Measurements from ENCODE around the gene C12orf75. TPM values are rescaled to one million over a fixed set of nuclear protein-coding genes. Genes with fewer than 3 reads are reported as not detected.

C12orf75 gene
- total and polyA plus RNA-seq, 2 donors (not counting 1 experiment from before 2014, with no cell fraction given), result 133 to 298 TPM

DNA sequence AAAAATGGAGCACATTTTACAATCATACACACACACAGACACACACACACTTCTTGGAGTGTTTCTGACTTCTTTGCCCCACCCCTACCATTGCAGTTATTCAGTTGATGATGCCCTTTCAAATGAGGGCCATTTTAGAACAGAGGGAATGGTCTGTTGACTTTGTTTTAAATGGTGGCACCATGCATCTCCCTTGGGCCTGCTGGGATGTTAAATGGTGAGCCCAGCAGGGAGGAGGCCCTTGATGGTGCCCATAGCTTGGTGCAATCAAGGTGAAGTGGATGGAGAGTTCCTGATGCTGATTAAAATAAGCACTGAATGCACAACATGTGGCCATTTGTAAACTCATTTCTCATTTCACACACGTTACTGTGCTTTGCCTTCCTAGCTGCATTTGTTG is 13.3 kb downstream of the C12orf75 start:
- Histone ChIP-seq H3K9ac (ENCODE audit: insufficient read depth, low read length) (no peak overlapping the region), H3K79me2 (ENCODE audit: control insufficient read depth, insufficient read depth, low read length) (peaks cover 85% of the 10 kb centered on the region), H4K20me1 (ENCODE audit: control insufficient read depth, extremely low read depth, insufficient read depth, low read length) (no peaks in the 10 kb centered on the region), H3K4me2 (ENCODE audit: extremely low read depth, insufficient read depth, low read length) (no peak overlapping the region), H3K36me3 (ENCODE audit: control insufficient read depth, insufficient read depth, low read length) (peaks cover 2% of the 10 kb centered on the region), H3K27me3 (ENCODE audit: control insufficient read depth, insufficient read depth, low read length) (no peaks in the 10 kb centered on the region), H2AFZ (ENCODE audit: low read length) (no peak overlapping the region), H3K27ac (ENCODE audit: insufficient read depth, low read length) (no peak overlapping the region), H3K9me3 (ENCODE audit: control insufficient read depth, insufficient read depth, low read depth, low read length) (no peaks in the 10 kb centered on the region), H3K4me3 (replicated peaks in 1 of 4; ENCODE audit: control extremely low read depth in 1 of 4, insufficient read depth in 1 of 4, low read depth in 3 of 4, low read length in 4 of 4) (no peak overlapping the region), H3K4me1 (ENCODE audit: control insufficient read depth, extremely low read depth, insufficient read depth, low read length) (peaks cover 2% of the 10 kb centered on the region)
- TF ChIP-seq, protein P1, sequence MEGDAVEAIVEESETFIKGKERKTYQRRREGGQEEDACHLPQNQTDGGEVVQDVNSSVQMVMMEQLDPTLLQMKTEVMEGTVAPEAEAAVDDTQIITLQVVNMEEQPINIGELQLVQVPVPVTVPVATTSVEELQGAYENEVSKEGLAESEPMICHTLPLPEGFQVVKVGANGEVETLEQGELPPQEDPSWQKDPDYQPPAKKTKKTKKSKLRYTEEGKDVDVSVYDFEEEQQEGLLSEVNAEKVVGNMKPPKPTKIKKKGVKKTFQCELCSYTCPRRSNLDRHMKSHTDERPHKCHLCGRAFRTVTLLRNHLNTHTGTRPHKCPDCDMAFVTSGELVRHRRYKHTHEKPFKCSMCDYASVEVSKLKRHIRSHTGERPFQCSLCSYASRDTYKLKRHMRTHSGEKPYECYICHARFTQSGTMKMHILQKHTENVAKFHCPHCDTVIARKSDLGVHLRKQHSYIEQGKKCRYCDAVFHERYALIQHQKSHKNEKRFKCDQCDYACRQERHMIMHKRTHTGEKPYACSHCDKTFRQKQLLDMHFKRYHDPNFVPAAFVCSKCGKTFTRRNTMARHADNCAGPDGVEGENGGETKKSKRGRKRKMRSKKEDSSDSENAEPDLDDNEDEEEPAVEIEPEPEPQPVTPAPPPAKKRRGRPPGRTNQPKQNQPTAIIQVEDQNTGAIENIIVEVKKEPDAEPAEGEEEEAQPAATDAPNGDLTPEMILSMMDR (conservative IDR thresholded peaks at IDR 0.05 in 1 of 2, IDR thresholded peaks at IDR 0.05 in 1 of 2; ENCODE audit: low read depth in 1 of 2, low read length in 2 of 2), result no peak
- TF ChIP-seq EZH2 (IDR thresholded peaks at IDR 0.05; ENCODE audit: low read length, missing control alignments), result no peak
- DNase-seq (ENCODE audit: low read depth in 2 of 2), result no peak

DNA sequence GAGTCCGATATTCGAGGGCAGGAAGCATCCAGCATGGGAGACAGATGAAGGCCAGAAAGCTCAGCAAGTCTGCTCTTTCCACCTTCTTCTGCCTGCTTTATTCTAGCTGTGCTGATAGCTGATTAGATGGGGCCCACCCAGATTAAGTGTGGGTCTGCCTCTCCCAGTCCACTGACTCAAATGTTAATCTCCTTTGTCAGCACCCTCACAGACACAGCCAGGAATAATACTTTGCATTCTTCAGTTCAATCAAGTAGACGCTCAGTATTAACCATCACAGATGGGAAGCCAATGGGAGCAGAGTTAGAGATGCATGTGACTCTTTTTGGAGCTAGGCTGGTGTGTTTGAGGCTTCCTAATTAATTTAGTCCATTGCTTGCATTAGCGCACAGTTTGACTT is 17.0 kb downstream of the C12orf75 start:
- Histone ChIP-seq H3K9ac (ENCODE audit: insufficient read depth, low read length) (no peak overlapping the region), H3K27me3 (ENCODE audit: control insufficient read depth, insufficient read depth, low read length) (no peaks in the 10 kb centered on the region), H4K20me1 (ENCODE audit: control insufficient read depth, extremely low read depth, insufficient read depth, low read length) (no peaks in the 10 kb centered on the region), H2AFZ (ENCODE audit: low read length) (no peak overlapping the region), H3K9me3 (ENCODE audit: control insufficient read depth, insufficient read depth, low read depth, low read length) (no peaks in the 10 kb centered on the region), H3K4me3 (replicated peaks in 1 of 4; ENCODE audit: control extremely low read depth in 1 of 4, insufficient read depth in 1 of 4, low read depth in 3 of 4, low read length in 4 of 4) (no peak overlapping the region), H3K4me1 (ENCODE audit: control insufficient read depth, extremely low read depth, insufficient read depth, low read length) (peaks cover 5% of the 10 kb centered on the region), H3K79me2 (ENCODE audit: control insufficient read depth, insufficient read depth, low read length) (peaks cover 90% of the 10 kb centered on the region), H3K4me2 (ENCODE audit: extremely low read depth, insufficient read depth, low read length) (no peak overlapping the region), H3K36me3 (ENCODE audit: control insufficient read depth, insufficient read depth, low read length) (peaks cover 2% of the 10 kb centered on the region), H3K27ac (ENCODE audit: insufficient read depth, low read length) (no peak overlapping the region)
- TF ChIP-seq, protein P1 (conservative IDR thresholded peaks at IDR 0.05 in 1 of 2, IDR thresholded peaks at IDR 0.05 in 1 of 2; ENCODE audit: low read depth in 1 of 2, low read length in 2 of 2), result no peak
- no peak for TF ChIP-seq EZH2 (IDR thresholded peaks at IDR 0.05; ENCODE audit: low read length, missing control alignments)
- no peak for DNase-seq (ENCODE audit: low read depth in 2 of 2)

DNA sequence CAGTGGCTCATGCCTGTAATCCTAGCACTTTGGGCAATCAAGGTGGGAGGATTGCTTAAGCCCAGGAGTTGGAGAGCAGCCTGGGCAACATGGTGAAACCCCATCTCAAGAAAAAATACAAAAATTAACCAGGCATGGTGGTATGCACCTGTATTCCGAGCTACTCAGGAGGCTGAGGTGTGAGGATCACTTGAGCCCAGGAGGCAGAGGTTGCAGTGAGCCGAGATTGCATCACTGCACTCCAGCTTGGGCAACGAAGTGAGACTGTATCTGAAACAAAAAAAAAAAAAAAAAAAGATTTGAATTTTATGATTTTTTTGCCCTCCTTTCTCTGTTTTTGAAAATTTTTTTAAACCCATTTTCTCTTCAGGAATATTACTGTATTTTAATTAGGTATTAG is 17.7 kb downstream of the C12orf75 start:
- no peak for TF ChIP-seq EZH2 (IDR thresholded peaks at IDR 0.05; ENCODE audit: low read length, missing control alignments)
- TF ChIP-seq, protein P1 (conservative IDR thresholded peaks at IDR 0.05 in 1 of 2, IDR thresholded peaks at IDR 0.05 in 1 of 2; ENCODE audit: low read depth in 1 of 2, low read length in 2 of 2), result no peak
- H3K36me3 ChIP-seq (ENCODE audit: control insufficient read depth, insufficient read depth, low read length), result peaks cover 2% of the 10 kb centered on the region
- no peak overlapping the region for H3K4me2 ChIP-seq (ENCODE audit: extremely low read depth, insufficient read depth, low read length)
- H3K4me3 ChIP-seq (replicated peaks in 1 of 4; ENCODE audit: control extremely low read depth in 1 of 4, insufficient read depth in 1 of 4, low read depth in 3 of 4, low read length in 4 of 4), result no peak overlapping the region
- no peak overlapping the region for H3K27ac ChIP-seq (ENCODE audit: insufficient read depth, low read length)
- DNase-seq (ENCODE audit: low read depth in 2 of 2), result no peak
- H3K79me2 ChIP-seq (ENCODE audit: control insufficient read depth, insufficient read depth, low read length), result peaks cover 90% of the 10 kb centered on the region
- H3K9me3 ChIP-seq (ENCODE audit: control insufficient read depth, insufficient read depth, low read depth, low read length), result no peaks in the 10 kb centered on the region
- no peaks in the 10 kb centered on the region for H4K20me1 ChIP-seq (ENCODE audit: control insufficient read depth, extremely low read depth, insufficient read depth, low read length)
- H2AFZ ChIP-seq (ENCODE audit: low read length), result no peak overlapping the region
- H3K9ac ChIP-seq (ENCODE audit: insufficient read depth, low read length), result no peak overlapping the region
- H3K4me1 ChIP-seq (ENCODE audit: control insufficient read depth, extremely low read depth, insufficient read depth, low read length), result peaks cover 5% of the 10 kb centered on the region
- no peaks in the 10 kb centered on the region for H3K27me3 ChIP-seq (ENCODE audit: control insufficient read depth, insufficient read depth, low read length)
